ENCODE measurements around the gene ALOX12B. TPM values are rescaled to one million over a fixed set of nuclear protein-coding genes. Genes with fewer than 3 reads are reported as not detected.
"Not testable (repeated sequence)": the region's sequence is repeated elsewhere in the genome, so short reads cannot be mapped to it uniquely, and the experiment has no call there.

Gene ALOX12B
- total and polyA plus RNA-seq, 2 donors (not counting 3 experiments of a cell fraction or from before 2014, with no cell fraction given), result not detected

- POLR2A ChIA-PET, result no interaction called here
- CTCF ChIA-PET, result interaction anchor here (1.5 to 13.7 kb wide), 7 partner anchors 11 to 50 kb away, joined by 8 to 191 read pairs (median 20); partner anchors contain the start of gene ALOX12B
- Histone ChIP-seq H3K36me3 (ENCODE audit: control insufficient read depth in 2 of 2, extremely low read depth in 1 of 2, insufficient read depth in 2 of 2, low read length in 2 of 2) (no peaks in the 10 kb centered on the region), H3K4me3 (replicated peaks in 1 of 3; ENCODE audit: insufficient read depth in 1 of 3, low read depth in 1 of 3, low read length in 3 of 3) (no peak overlapping the region), H3K27ac (ENCODE audit: insufficient read depth, low read depth, low read length) (no peak overlapping the region), H2AFZ (ENCODE audit: low read depth, low read length) (no peak overlapping the region), H3K79me2 (ENCODE audit: control insufficient read depth, insufficient read depth, low read length) (no peaks in the 10 kb centered on the region), H3K27me3 (ENCODE audit: control insufficient read depth in 2 of 2, insufficient read depth in 2 of 2, low read length in 2 of 2) (peaks cover 8 to 19% of the 10 kb centered on the region in 2 experiments), H4K20me1 (replicated peaks; ENCODE audit: control insufficient read depth, extremely low read depth, insufficient read depth, low read length) (no peaks in the 10 kb centered on the region), H3K4me2 (ENCODE audit: insufficient read depth, low read length) (no peak overlapping the region), H3K9ac (replicated peaks; ENCODE audit: extremely low read depth, insufficient read depth, low read length) (no peak overlapping the region), H3K4me1 (ENCODE audit: control insufficient read depth, extremely low read depth, insufficient read depth, low read length) (no peaks in the 10 kb centered on the region), H3K9me3 (replicated peaks; ENCODE audit: control insufficient read depth, insufficient read depth, low read length) (no peaks in the 10 kb centered on the region), H3K9me1 (replicated peaks; ENCODE audit: control insufficient read depth, extremely low read depth, insufficient read depth, low read length) (no peaks in the 10 kb centered on the region)
- DNase-seq (ENCODE audit: low read depth, low spot score) (no peak), FAIRE-seq (no peak)
- dilution Hi-C loops (cut with MboI; ENCODE audit: extremely low pct_ligation_motif_present, low sequenced_read_pairs), result no loop called here
- intact Hi-C loops (cut with micrococcal nuclease), result no loop called here
- no peak for TF ChIP-seq POLR2AphosphoS5 (IDR thresholded peaks at IDR 0.05; ENCODE audit: insufficient read depth, low read depth, low read length)
- no peak for TF ChIP-seq MYC (IDR thresholded peaks at IDR 0.05; ENCODE audit: low read depth, low read length)
- BruUV-seq (replicated peaks), result no TSS peak
These were observed 21.6 kb upstream of the ALOX12B start for GRCh38 chr17:8108972-8109660.

- FAIRE-seq; H3K9me1 ChIP-seq (replicated peaks; ENCODE audit: control insufficient read depth, extremely low read depth, insufficient read depth, low read length); H3K27ac ChIP-seq (ENCODE audit: insufficient read depth, low read depth, low read length); dilution Hi-C loops (cut with MboI; ENCODE audit: extremely low pct_ligation_motif_present, low sequenced_read_pairs); H3K4me2 ChIP-seq (ENCODE audit: insufficient read depth, low read length); H3K79me2 ChIP-seq (ENCODE audit: control insufficient read depth, insufficient read depth, low read length); POLR2A ChIA-PET; DNase-seq (ENCODE audit: low read depth, low spot score); H3K36me3 ChIP-seq (ENCODE audit: control insufficient read depth in 2 of 2, extremely low read depth in 1 of 2, insufficient read depth in 2 of 2, low read length in 2 of 2); H3K4me3 ChIP-seq (replicated peaks in 1 of 3; ENCODE audit: insufficient read depth in 1 of 3, low read depth in 1 of 3, low read length in 3 of 3); H3K9ac ChIP-seq (replicated peaks; ENCODE audit: extremely low read depth, insufficient read depth, low read length); H2AFZ ChIP-seq (ENCODE audit: low read depth, low read length); H3K4me1 ChIP-seq (ENCODE audit: control insufficient read depth, extremely low read depth, insufficient read depth, low read length); H3K9me3 ChIP-seq (replicated peaks; ENCODE audit: control insufficient read depth, insufficient read depth, low read length); H4K20me1 ChIP-seq (replicated peaks; ENCODE audit: control insufficient read depth, extremely low read depth, insufficient read depth, low read length); intact Hi-C loops (cut with micrococcal nuclease); BruUV-seq (replicated peaks): not testable (repeated sequence)
- CTCF ChIA-PET, result interaction anchor here (1.4 to 13.7 kb wide), 3 partner anchors 18 to 47 kb away, joined by 7 to 191 read pairs (median 167); partner anchors contain the start of gene ALOX12B
- H3K27me3 ChIP-seq (ENCODE audit: control insufficient read depth in 2 of 2, insufficient read depth in 2 of 2, low read length in 2 of 2), result peaks cover 5 to 12% of the 10 kb centered on the region in 2 experiments
These were observed 19.5 kb upstream of the ALOX12B start for GRCh38 chr17:8106980-8107379.
